PC-9 (cell line): ENCODE measurements around the gene PEX26.

ENCODE experiments used
- CTCF ChIP-seq: fragments of 200-600 bp; sonication (generic); conservative IDR thresholded peaks from 2 replicates; pipeline ENCODE4 v1.6.1; 2017; ENCODE audit warnings: mixed run types, antibody characterized with exemption, mild to moderate bottlenecking, moderate library complexity
- EZH2 ChIP-seq: fragments of 200-600 bp; sonication (generic); IDR thresholded peaks from 2 replicates; pipeline ENCODE4 v1.8.0; 2017; ENCODE audit warnings: antibody characterized with exemption, low read depth

GRCh38 chr22:18096823-18097222, 19.0 kb downstream of the PEX26 start:
- TF ChIP-seq CTCF: no peak
- TF ChIP-seq EZH2: no peak
